ENCODE results near the gene DCTN2. TPM values are rescaled to one million over a fixed set of nuclear protein-coding genes. Genes with fewer than 3 reads are reported as not detected.
"Not testable (repeated sequence)": the region's sequence is repeated elsewhere in the genome, so short reads cannot be mapped to it uniquely, and the experiment has no call there.

Gene DCTN2
- total and polyA plus RNA-seq, 2 donors (not counting 1 experiment from before 2014, with no cell fraction given): 59.4 to 94.3 TPM

- H3K4me3 ChIP-seq (ENCODE audit: control extremely low read depth in 1 of 5, extremely low read depth in 1 of 5, insufficient read depth in 1 of 5, low read depth in 2 of 5, low read length in 4 of 5): no peak overlapping the region
- POLR2A ChIA-PET: no interaction called here
- intact Hi-C loops (cut with micrococcal nuclease): no loop called here
- peaks cover 35% of the 10 kb centered on the region for H3K27me3 Mint-ChIP-seq
- CTCF ChIA-PET: interaction anchor here (1.3 kb wide), 1 partner anchor 19 kb away, joined by 4 read pairs; no protein-coding TSS in a partner anchor
- H3K36me3 ChIP-seq (replicated peaks in 1 of 2; ENCODE audit: control extremely low read depth in 1 of 2, control insufficient read depth in 1 of 2, extremely low read depth in 1 of 2, insufficient read depth in 2 of 2, low read length in 1 of 2): no peaks in the 10 kb centered on the region
- H3K4me2 ChIP-seq (replicated peaks; ENCODE audit: low read depth, low read length, poor library complexity, severe bottlenecking): no peak overlapping the region
- DNase-seq (no peak), ATAC-seq (ENCODE audit: low read depth) (no peak)
- no peak overlapping the region for H3K27ac Mint-ChIP-seq
- no peaks in the 10 kb centered on the region for H3K4me1 Mint-ChIP-seq
- TF ChIP-seq CTCF (IDR thresholded peaks at IDR 0.05) (no peak), EZH2 (IDR thresholded peaks at IDR 0.05; ENCODE audit: borderline replicate concordance, insufficient read depth, low read depth, low read length, poor library complexity, severe bottlenecking) (no peak)
- no peaks in the 10 kb centered on the region for H3K4me1 ChIP-seq (ENCODE audit: control insufficient read depth in 2 of 2, insufficient read depth in 2 of 2, low read length in 2 of 2)
- H3K9me3 Mint-ChIP-seq (ENCODE audit: insufficient read depth): no peaks in the 10 kb centered on the region
- peaks cover 0 to 15% (median 2%) of the 10 kb centered on the region in 4 experiments for H3K27me3 ChIP-seq (replicated peaks in 1 of 4; ENCODE audit: control extremely low read depth in 1 of 4, control insufficient read depth in 3 of 4, insufficient read depth in 4 of 4, low read length in 3 of 4)
- H3K9ac ChIP-seq (ENCODE audit: low read length): no peak overlapping the region
- no peak overlapping the region for H2AFZ ChIP-seq (ENCODE audit: insufficient read depth, low read depth, low read length, poor library complexity, severe bottlenecking)
- 93% methylated on average over 2 of the region's 7 CpGs for WGBS (ENCODE audit: insufficient coverage)
- no peak overlapping the region for H3K4me3 Mint-ChIP-seq
- no peak overlapping the region for H3K27ac ChIP-seq (ENCODE audit: low read length in 2 of 2)
- no peaks in the 10 kb centered on the region for H3K9me3 ChIP-seq (ENCODE audit: control extremely low read depth in 1 of 3, control insufficient read depth in 2 of 3, insufficient read depth in 1 of 3, low read length in 2 of 3)
- no peaks in the 10 kb centered on the region for H4K20me1 ChIP-seq (ENCODE audit: control insufficient read depth, insufficient read depth, low read length, poor library complexity, severe bottlenecking)
- H3K79me2 ChIP-seq (ENCODE audit: control insufficient read depth, insufficient read depth, low read length): no peaks in the 10 kb centered on the region
These were observed 17.3 kb upstream of the DCTN2 start for GRCh38 chr12:57564178-57564740.

- Histone ChIP-seq H3K27ac (ENCODE audit: low read length in 2 of 2) (no peak overlapping the region), H3K9me3 (ENCODE audit: control extremely low read depth in 1 of 3, control insufficient read depth in 2 of 3, insufficient read depth in 1 of 3, low read length in 2 of 3) (no peaks in the 10 kb centered on the region), H3K4me2 (replicated peaks; ENCODE audit: low read depth, low read length, poor library complexity, severe bottlenecking) (no peak overlapping the region), H2AFZ (ENCODE audit: insufficient read depth, low read depth, low read length, poor library complexity, severe bottlenecking) (no peak overlapping the region), H3K27me3 (replicated peaks in 1 of 4; ENCODE audit: control extremely low read depth in 1 of 4, control insufficient read depth in 3 of 4, insufficient read depth in 4 of 4, low read length in 3 of 4) (peaks cover 0 to 15% (median 2%) of the 10 kb centered on the region in 4 experiments), H4K20me1 (ENCODE audit: control insufficient read depth, insufficient read depth, low read length, poor library complexity, severe bottlenecking) (no peaks in the 10 kb centered on the region), H3K79me2 (ENCODE audit: control insufficient read depth, insufficient read depth, low read length) (no peaks in the 10 kb centered on the region), H3K4me3 (ENCODE audit: control extremely low read depth in 1 of 5, extremely low read depth in 1 of 5, insufficient read depth in 1 of 5, low read depth in 2 of 5, low read length in 4 of 5) (no peak overlapping the region), H3K9ac (ENCODE audit: low read length) (no peak overlapping the region), H3K36me3 (replicated peaks in 1 of 2; ENCODE audit: control extremely low read depth in 1 of 2, control insufficient read depth in 1 of 2, extremely low read depth in 1 of 2, insufficient read depth in 2 of 2, low read length in 1 of 2) (no peaks in the 10 kb centered on the region), H3K4me1 (ENCODE audit: control insufficient read depth in 2 of 2, insufficient read depth in 2 of 2, low read length in 2 of 2) (no peaks in the 10 kb centered on the region)
- Mint-ChIP-seq H3K4me1 (no peaks in the 10 kb centered on the region), H3K27ac (no peak overlapping the region), H3K4me3 (no peak overlapping the region), H3K9me3 (ENCODE audit: insufficient read depth) (no peaks in the 10 kb centered on the region), H3K27me3 (peaks cover 31% of the 10 kb centered on the region)
- ChIA-PET POLR2A (no interaction called here), CTCF (interaction anchor here (1.3 kb wide), 1 partner anchor 20 kb away, joined by 4 read pairs; no protein-coding TSS in a partner anchor)
- TF ChIP-seq CTCF (IDR thresholded peaks at IDR 0.05) (no peak), EZH2 (IDR thresholded peaks at IDR 0.05; ENCODE audit: borderline replicate concordance, insufficient read depth, low read depth, low read length, poor library complexity, severe bottlenecking) (no peak)
- no CpG with 5 or more reads among the region's 4 CpGs for WGBS (ENCODE audit: insufficient coverage)
- intact Hi-C loops (cut with micrococcal nuclease): no loop called here
- DNase-seq (no peak), ATAC-seq (ENCODE audit: low read depth) (no peak)
These were observed 16.4 kb upstream of the DCTN2 start for GRCh38 chr12:57563358-57563757.

- POLR2A ChIA-PET; ATAC-seq (ENCODE audit: low read depth); H3K4me2 ChIP-seq (replicated peaks; ENCODE audit: low read depth, low read length, poor library complexity, severe bottlenecking); H3K4me3 ChIP-seq (ENCODE audit: control extremely low read depth in 1 of 5, extremely low read depth in 1 of 5, insufficient read depth in 1 of 5, low read depth in 2 of 5, low read length in 4 of 5); H3K4me1 Mint-ChIP-seq; H3K79me2 ChIP-seq (ENCODE audit: control insufficient read depth, insufficient read depth, low read length); H3K4me3 Mint-ChIP-seq; H2AFZ ChIP-seq (ENCODE audit: insufficient read depth, low read depth, low read length, poor library complexity, severe bottlenecking); CTCF ChIA-PET; H3K9ac ChIP-seq (ENCODE audit: low read length); H3K9me3 ChIP-seq (ENCODE audit: control extremely low read depth in 1 of 3, control insufficient read depth in 2 of 3, insufficient read depth in 1 of 3, low read length in 2 of 3); H4K20me1 ChIP-seq (ENCODE audit: control insufficient read depth, insufficient read depth, low read length, poor library complexity, severe bottlenecking); H3K4me1 ChIP-seq (ENCODE audit: control insufficient read depth in 2 of 2, insufficient read depth in 2 of 2, low read length in 2 of 2); H3K9me3 Mint-ChIP-seq (ENCODE audit: insufficient read depth); intact Hi-C loops (cut with micrococcal nuclease); DNase-seq; H3K36me3 ChIP-seq (replicated peaks in 1 of 2; ENCODE audit: control extremely low read depth in 1 of 2, control insufficient read depth in 1 of 2, extremely low read depth in 1 of 2, insufficient read depth in 2 of 2, low read length in 1 of 2); H3K27ac ChIP-seq (ENCODE audit: low read length in 2 of 2); H3K27ac Mint-ChIP-seq: not testable (repeated sequence)
- H3K27me3 ChIP-seq (replicated peaks in 1 of 4; ENCODE audit: control extremely low read depth in 1 of 4, control insufficient read depth in 3 of 4, insufficient read depth in 4 of 4, low read length in 3 of 4): peaks cover 0 to 15% (median 2%) of the 10 kb centered on the region in 4 experiments
- peaks cover 28% of the 10 kb centered on the region for H3K27me3 Mint-ChIP-seq
- no CpG with 5 or more reads among the region's 1 CpG for WGBS (ENCODE audit: insufficient coverage)
These were observed 14.1 kb upstream of the DCTN2 start for GRCh38 chr12:57561117-57561516.
